SIG-M5 treated with dmso at 0.1 percent for 504 hours (cell line): ENCODE results near the gene GINS1.
"Not testable (repeated sequence)": the region's sequence is repeated elsewhere in the genome, so short reads cannot be mapped to it uniquely, and the experiment has no call there.

Experiments
- DNase-seq: peaks from one replicate; lab custom pipeline; 2025; ENCODE audit not compliant: unreplicated experiment; lab: John Stamatoyannopoulos, UW

GINS1 gene

DNA sequence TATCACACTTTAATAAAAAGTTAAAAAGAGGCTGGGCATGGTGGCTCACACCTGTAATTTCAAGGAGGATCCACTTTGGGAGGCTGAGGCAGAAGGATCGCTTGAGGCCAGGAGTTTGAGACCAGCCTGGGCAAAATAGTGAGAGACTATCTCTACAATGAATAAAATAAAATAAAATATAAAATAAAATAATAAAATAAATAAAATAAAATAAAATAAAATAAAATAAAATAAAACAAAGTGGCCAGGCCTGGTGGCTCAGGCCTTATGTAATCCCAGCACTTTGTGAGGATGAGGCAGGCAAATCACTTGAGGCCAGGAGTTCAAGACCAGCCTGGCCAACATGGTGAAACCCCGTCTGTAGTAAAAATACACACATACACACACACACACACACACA is 65.8 kb downstream of the GINS1 start:
- not testable (repeated sequence) for DNase-seq

DNA sequence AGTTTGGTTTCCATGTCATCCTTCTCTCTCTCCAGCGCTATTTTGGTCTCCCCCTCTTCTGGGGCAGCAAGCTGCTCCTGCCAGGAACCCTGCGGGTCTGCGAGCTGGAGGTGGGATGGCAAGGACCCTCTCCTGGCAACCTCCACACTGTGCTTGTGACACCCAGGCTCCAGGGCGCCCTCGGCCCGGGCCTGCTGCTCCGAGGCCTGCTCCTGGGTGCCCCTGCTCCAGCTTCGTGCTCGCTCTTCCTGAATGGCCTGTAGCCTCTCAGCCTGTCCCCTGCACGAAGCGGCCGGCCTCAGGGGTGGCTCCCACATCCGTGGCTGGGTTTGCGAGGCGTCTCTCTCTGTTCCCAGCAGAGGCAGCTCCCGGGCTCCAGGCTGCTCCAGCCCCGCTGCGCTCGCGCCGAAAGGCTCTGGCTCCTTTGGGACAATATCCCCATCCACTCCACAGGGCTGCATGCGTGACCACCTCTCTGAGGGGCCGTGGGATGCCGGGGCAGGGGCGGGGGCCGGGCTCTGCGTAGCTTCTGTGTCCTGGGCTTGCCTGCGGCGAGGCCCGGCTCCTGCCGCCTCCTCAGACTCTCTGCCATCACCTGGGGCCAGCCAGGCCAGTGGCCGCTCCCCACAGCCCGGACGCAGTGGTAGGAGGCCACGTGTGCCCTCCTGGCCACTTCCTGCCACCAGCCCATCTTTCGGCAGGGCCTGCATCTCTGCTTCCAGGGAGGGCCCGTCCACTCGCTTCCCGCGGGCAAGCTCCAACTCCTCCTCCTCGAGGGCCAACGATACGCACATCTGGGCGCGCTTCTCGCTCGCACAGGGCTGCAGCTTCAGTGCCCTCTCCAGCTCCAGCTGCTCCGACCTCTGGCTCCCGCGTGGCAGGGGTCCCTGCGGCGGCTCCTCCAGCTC is 68.9 kb downstream of the GINS1 start:
- no peak for DNase-seq

DNA sequence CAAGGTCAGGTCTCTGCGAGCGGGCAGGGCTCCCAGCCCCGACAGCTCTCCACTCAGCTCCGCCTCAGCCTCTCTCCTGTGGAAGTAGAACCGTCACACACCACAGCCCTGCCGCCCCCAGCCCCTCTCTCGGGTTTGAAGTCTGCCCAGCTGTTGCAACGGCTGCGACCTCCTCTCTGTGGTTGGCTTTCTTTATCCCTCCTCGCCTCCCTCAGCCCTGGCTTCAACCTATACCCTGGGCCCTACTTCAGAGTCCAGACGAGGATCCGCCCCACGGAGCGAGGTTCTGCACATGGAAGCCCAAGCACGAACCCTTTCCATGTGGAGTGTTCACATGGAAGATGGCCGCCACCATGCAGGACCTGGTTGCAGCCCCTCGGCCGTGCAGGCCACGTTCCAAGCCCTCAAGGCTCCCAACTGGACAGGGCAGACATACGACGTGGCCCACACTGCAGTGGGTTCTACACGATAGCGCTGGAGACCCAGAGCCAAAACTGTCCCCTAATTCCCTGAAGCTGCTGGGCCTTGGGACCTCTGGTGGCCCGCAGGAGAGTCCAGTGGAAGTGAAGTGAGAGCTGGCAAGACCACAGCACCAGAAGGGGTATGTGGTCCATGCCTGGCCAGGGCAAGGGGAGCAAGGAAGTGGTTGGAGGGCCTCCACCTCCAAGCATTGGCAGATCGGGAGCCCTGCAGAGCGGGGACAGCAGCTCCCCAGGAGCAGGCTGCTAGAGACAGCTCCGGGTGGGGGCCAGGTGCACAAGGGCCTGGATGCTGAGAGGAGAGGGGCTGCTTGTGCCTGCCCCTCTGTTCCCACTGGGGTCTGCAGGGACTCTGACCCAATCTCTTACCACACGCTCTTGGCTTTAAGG is 69.8 kb downstream of the GINS1 start:
- no peak for DNase-seq

GRCh38 chr20:25478889-25479568 is 71.6 kb downstream of the GINS1 start:
- DNase-seq: no peak

DNA sequence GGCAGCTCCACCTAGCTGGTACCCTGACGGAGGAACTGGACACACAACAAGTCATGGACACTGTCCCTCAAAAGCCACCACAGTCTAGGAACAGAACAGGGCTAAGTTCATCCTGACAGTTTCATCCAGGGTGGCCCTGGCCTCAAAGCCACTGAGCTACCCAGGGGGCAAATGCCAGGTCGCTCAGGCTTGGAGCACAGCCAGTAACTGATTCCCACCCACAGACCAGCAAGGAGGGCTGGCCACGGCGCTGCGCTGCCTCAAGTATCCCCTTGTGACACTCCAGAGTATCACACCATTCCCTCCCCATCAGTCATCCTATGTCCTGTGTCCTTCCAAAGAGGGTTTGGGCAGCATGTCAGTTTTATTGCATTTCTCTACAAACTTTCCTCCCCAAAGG is 72.2 kb downstream of the GINS1 start:
- no peak for DNase-seq

DNA sequence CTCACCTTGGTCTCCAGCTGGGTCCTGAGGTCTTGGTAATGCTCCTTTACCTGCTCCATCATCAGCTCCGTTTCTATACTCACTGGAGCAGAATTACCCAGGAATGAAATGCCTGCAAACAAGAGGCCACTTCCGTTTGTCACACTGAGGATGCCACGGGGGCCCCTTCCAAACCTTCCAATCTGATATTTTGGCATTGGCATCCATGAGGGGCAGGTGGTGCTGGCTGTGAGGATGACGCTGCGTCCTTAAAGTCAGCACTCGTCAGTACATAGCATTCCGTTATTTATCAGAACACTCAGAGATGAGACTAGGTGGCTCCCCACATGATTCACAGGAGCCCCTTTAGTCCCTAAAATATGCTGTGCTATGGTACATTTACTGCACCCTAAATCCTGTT is 72.7 kb downstream of the GINS1 start:
- no peak for DNase-seq

- DNase-seq: no peak
Observed at GRCh38 chr20:25480797-25481196, 73.3 kb downstream of the GINS1 start.

DNA sequence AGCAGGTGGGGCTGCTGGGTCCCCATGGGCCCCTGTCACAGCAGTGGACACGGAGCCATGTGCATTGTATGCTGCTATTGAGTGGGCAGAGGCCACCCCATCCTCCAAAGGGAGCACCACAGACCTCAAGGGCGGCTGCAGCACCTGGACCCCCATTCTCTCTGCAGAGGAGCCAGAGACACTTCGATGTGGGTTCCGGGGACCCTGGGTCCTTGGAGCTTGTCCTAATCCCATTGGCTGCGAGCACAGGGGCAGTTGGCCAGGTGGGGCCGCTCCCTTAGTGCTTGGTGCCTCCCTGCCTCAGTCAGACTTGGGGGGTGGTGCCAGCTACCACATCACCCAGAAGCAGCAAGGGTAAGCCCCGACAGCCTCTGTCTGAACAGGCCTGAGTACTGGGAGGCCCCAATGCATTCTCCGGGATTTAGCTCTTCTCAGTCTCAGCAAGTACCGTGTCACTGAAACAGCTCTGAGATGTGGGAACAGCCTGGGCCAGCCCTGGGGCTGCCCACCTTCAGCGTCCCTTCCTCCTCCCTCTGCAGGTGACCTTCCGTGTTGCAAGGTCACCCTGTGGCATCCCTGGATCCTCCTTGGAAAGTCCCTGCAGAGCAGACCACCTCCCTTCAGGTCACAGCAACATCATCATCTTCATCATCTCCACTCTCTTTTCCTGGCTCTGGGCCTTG is 73.9 kb downstream of the GINS1 start:
- no peak for DNase-seq

GRCh38 chr20:25481918-25482253 is 74.4 kb downstream of the GINS1 start:
- DNase-seq: no peak

GRCh38 chr20:25483431-25484132 is 76.1 kb downstream of the GINS1 start:
- no peak for DNase-seq

DNA sequence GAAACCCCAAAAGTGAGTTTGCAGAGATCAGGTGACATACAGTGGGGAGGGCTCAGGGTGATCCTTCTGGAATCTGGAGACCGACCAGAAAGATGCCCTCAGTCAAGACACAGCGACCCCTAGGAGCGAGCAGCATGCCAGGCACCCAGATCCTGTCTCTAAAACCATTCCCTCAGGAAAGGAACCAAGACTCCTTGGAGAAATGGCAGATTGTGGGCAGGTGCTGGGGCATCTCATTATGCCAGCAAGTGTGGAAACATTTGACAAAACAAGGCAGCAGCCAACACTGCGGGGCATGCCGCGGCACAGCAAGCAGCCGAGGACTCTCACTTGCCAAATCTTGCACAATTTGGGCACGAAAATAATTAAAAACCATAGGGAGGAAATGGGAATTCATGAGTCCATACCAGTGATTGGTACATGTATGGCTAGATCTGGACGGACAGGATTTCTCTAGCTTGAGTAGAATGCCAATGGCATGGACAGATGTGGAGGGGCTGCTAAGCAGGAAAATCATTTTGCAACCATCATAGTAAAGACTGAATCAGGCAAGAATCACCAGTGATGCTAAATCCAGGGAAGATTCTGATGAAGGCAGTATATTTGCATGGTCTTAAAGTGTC is 76.9 kb downstream of the GINS1 start:
- no peak for DNase-seq

GRCh38 chr20:25484911-25485511 is 77.5 kb downstream of the GINS1 start:
- no peak for DNase-seq

DNA sequence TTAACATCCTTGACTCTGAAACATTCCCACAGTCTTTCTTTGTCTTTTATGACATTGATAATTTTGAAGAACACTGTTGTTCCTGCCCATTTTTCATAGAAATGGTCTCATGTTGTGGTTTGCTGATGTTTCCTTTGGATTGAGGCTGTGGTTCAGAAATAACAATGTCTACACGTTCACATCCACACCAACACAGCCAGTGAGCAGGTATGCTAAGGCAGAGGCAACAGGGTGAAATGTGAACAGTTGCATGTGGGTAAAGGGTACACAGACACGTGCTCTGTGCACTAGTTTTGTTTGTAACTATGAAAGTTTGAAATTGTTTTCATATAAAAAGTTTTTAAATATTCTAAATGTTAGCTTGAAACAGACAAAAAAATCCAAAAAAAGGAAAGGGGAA is 78.4 kb downstream of the GINS1 start:
- DNase-seq: no peak

- DNase-seq: no peak
Observed at GRCh38 chr20:25486377-25486776, 78.9 kb downstream of the GINS1 start.

DNA sequence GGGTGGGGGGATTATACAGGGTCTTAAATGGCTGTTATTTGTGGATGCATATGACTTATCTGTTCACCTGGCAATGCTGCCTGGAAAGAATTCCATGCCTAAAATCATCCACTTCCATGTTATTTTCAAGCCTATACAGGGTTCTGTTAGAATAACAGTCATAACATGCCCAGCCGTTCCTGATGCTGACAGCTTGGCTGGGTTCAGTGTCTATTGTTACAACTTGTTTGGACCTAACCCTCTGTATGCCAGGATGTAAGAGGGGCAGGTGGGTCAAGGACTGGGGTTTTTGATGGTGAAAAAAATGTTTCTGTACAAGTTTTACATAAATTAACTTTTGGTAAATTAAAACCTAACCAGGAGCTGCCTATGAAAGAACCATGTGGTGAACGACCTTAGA is 79.8 kb downstream of the GINS1 start:
- no peak for DNase-seq

DNA sequence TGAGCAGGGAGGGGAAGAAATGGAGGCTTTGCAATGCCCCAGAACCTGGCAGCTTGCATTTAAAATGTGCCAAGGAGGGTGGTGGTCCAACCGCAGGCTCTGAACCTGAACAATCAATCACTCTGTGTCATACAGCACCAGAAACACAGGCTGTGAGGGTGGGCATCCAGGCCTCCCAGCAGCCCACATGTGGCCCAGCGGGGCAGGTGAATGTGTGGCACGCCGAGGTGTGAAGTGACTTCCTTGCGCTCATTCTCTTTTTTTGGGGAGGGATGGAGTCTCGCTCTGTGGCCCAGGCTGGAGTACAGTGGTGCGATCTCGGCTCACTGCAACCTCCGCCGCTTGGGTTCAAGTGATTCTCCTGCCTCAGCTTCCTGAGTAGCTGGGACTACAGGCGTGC is 80.5 kb downstream of the GINS1 start:
- DNase-seq: no peak

GRCh38 chr20:25489221-25489871 is 81.9 kb downstream of the GINS1 start:
- DNase-seq: no peak

DNA sequence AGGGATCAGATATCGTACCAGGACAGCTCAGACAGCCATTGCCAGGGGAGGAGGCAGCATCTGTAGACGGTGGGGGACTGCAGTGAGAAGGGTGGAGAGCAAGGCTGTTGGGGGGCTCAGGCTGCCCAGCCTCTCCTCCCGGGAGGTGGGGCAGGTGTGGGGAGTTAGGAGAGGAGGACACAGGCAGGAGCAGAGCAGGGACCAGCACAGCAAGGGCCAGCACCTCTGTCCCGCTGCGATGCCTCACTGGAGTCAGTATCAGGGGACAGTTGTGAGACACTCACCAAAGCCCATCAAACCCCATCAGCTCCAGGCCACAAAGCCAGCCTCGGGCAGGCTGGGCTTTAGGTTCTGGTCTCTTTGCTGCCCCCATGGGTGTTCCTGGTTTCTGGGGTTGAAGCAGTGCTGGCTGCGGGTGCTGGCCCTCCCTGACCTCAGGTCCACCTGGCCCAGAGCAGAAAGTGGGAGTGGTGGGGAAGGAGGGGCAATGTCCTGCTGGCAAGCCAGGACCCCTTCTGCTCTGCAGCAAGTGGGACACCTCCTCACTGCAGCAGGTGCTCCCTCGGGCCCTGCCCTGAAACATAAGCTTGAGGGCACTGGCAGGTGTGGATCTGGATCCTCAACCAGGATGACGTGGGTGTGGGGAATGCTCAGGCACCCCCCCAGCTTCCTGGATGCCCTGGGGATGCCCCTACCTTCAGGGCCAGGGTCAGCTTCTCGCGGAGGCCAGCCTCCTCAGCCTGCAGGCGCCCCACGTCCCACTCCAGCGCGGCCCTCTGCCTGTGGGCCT is 83.4 kb downstream of the GINS1 start:
- DNase-seq: no peak
